Adipose tissue (tissue), 3 donors: ENCODE results near the gene CCDC73. TPM values are rescaled to one million over a fixed set of nuclear protein-coding genes. Genes with fewer than 3 reads are reported as not detected.
"Not testable (repeated sequence)": the region's sequence is repeated elsewhere in the genome, so short reads cannot be mapped to it uniquely, and the experiment has no call there.

Experiments
- H3K27ac ChIP-seq: one replicate; pipeline ENCODE4 v1.5.1; 2013; ENCODE audit warnings: low read depth, low read length
- WGBS, 3 donors: extraction: QIAGEN DNeasy Blood & Tissue Kit; methylation state at CpG; one replicate each; pipeline ENCODE4 v1.1.7; 2013; 5-methylcytosine and 5-hydroxymethylcytosine counted together
- polyA plus RNA-seq, 3 donors: library from polyadenylated mRNA; stranded (reverse); fragments of 200-250 nt; gene quantifications; one replicate each; pipeline ENCODE4 v1.2.3, GENCODE V29; 2013
- donor health status: healthy with polysubstance abuse.
- donor health status: Bipolar disorder and iron deficiency.
- donor health status: healthy.

CCDC73 gene
- polyA plus RNA-seq, 3 donors, result 0.11 TPM; not detected in 2

DNA sequence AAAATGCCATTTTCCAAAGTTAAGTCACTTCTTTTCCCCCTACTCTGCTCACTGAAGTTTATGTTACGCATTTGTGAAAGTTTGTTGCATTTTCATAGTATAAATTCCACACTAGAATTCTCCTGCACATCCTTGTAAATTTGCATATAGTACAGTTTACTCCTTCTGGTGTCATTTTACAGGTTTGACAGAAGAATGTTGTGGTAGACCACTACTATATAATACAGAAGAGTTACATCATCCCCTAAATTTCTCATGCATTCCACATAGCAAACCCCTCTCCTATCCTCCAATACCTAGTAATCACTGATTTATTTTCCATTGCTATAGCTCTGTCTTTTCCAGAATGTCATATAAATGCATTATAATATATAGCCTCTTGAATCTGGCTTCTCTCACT, 64.5 kb downstream of the CCDC73 start:
- WGBS, 3 donors, result 83 to 100% (median 92%) methylated on average over 1 of the region's 1 CpG
- no peak overlapping the region for H3K27ac ChIP-seq

GRCh38 chr11:32723332-32723731, 71.1 kb downstream of the CCDC73 start:
- 53 to 67% (median 57%) methylated on average over 3 of the region's 3 CpGs for WGBS, 3 donors
- H3K27ac ChIP-seq, result no peak overlapping the region

DNA sequence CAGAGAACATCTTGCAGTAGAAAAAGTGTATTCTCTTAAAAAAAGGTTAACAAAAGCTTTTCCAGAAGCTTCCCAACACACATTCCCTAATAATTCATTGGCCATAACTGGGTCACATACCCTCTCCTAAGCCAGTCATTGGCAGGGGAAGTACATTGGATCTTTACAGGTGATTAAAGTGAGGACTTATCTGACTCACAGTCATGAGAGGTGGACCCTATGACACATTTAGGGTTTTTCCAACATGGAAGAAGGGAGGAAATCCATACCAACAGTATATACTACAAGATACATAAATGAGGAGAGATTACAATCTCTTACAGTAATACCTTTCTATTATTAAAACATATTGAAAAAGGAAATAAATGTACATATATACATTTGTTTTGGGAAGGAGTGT, 72.2 kb downstream of the CCDC73 start:
- no peak overlapping the region for H3K27ac ChIP-seq

DNA sequence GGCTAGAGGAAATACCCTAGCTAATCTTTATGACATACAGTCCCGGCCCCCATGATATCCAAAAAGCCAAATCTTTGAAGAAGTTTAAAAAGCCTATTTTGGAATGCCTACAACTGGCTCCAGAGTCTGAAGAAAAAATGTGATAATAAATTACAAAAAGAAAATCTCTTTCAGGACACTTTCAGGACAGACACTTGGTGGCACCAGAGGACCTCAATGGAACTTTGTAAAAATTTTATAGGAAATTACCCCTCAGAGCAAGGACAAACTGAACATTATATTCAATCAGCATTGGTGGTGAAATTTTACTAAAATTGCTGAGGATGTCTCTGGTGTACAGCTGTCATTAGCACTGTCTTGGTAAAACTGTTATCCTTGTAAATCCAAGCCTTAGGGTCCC, 81.0 kb downstream of the CCDC73 start:
- H3K27ac ChIP-seq, result no peak overlapping the region
- whole genome bisulfite sequencing, 3 donors, result 6 to 33% (median 28%) methylated on average over 1 of the region's 1 CpG

DNA sequence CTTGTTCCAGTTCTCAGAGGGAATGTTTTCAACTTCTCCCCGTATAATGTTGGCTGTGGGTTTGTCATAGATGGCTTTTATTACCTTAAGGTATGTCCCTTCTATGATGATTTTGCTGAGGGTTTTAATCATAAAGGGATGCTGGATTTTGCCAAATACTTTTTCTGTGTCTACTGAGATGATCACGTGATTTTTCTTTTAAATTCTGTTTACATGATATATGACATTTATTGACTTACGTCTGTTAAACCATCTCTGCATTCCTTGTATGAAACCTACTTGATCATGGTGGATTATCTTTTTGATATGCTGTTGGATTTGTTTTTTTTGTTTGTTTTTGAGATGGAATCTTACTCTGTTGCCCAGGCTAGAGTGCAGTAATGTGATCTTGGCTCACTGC, 85.5 kb downstream of the CCDC73 start:
- 71 to 92% (median 79%) methylated on average over 3 of the region's 3 CpGs for WGBS, 3 donors
- not testable (repeated sequence) for H3K27ac ChIP-seq

DNA sequence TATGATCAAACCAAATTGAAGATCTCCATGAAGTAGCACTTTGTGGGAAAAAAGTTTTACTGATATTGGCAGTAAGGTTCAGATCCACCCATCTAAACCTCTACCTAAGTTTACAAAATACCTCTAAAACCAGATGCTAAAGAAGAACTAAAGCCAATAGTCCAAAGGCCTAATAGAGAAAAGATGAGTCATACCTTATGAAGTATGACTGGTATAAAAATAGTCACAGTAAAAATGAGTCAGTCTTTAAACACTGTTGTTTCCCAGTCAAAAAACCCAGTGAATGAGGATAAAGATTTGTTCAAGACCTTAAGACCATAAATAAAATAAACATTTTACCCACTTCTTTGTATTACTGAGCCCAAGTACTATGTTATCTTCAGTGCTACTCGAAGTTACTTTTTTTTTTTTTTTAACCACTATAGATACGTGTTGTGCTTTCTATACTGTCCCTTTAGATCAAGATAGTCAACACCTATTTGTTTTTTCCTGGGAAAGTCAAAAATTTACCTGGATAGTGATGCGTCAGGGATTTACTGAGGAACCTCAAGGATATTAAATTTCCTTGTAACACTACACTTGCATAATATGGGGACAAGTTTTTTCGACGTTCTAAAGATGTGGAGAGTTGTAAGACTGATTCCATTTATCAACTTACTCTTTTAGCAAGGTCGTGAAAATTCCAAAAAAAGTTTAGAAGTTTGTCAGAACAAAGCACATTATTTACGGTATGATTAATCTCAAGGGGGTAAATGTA, 87.3 kb downstream of the CCDC73 start:
- 56 to 73% (median 70%) methylated on average over 7 of the region's 7 CpGs for WGBS, 3 donors
- no peak overlapping the region for H3K27ac ChIP-seq

DNA sequence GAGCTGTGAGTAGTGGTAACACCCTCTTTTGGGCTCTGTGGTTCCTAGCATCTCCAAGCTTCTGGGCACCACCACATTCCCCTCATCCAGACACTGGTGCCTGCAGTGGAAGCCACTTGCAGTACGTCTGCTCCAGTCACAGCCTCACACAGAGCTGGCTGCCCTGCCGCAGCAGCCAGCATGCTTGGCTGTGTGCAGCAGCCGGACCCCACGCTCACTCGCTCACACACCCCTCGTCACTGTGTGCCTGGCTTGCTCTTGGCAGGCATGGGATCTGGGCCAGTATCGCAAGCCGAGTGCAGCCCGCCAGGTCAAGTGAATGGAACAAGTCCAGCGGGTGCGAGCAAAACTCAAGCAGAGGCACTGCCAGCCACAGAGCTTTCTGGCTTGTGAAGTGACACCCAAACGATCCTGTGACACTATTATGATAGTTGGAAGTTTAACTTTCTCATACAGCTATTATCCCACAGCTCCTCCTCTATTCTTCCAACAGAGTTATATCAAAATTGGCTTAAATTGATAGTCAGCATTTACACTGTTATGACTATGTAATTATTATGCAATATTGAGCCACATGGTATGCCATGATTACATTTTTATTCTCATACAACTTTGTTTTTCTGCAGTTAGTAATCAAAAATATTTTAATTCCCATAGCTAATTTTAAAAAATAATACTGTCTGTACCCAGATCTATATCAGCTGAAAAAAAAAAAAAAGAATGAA, 89.0 kb downstream of the CCDC73 start:
- 86 to 95% (median 91%) methylated on average over 12 of the region's 12 CpGs for WGBS, 3 donors
- no peak overlapping the region for H3K27ac ChIP-seq

- no peak overlapping the region for H3K27ac ChIP-seq
- 85 to 97% (median 90%) methylated on average over 5 of the region's 5 CpGs for WGBS, 3 donors
Observed at GRCh38 chr11:32704775-32705174, 89.7 kb downstream of the CCDC73 start.

DNA sequence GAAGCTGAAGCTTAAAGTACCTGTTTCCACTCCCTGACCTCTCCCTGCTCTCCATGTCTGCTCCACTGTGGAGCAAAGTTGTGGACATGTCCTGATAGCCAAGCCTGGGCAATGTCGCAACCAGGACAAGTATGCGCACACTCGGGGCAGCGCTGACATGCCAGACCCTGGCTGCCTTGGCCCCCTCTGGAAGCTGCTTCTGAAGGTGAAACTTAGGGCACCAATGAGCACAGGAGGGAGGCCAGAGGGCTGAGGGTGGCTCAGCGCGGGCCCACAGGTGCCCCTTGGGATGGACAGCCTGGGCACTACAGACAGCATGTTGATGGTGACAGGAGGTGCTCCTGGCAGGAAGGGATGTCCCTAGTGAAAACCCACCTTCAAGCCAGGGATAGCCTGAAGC, 90.2 kb downstream of the CCDC73 start:
- no peak overlapping the region for H3K27ac ChIP-seq
- 95 to 98% (median 97%) methylated on average over 6 of the region's 6 CpGs for WGBS, 3 donors

DNA sequence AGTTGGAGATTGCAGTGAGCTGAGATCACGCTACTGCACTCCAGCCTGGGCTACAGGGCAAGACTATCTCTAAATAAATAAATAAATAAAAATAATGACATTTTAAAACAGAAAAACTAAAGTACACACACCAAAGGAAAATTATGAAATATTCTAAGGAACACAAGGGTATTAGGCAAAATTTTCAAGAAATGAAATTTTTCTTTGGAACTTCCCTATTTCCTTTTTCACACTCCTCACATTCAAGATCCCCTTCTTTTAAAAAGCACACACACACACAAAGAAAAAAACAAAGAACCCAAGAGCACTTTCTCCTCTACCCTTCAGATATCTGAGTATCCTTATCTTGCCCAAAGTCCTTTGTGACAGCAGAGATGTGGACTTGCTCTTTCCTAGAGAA, 92.8 kb downstream of the CCDC73 start:
- no peak overlapping the region for H3K27ac ChIP-seq
- WGBS, 3 donors, result 88 to 95% (median 89%) methylated on average over 1 of the region's 1 CpG

- H3K27ac ChIP-seq, result no peak overlapping the region
- WGBS, 3 donors, result 29 to 88% (median 87%) methylated on average over 2 of the region's 2 CpGs
Observed at GRCh38 chr11:32698579-32698978, 95.9 kb downstream of the CCDC73 start.

- no peak overlapping the region for H3K27ac ChIP-seq
- WGBS, 3 donors, result 61 to 70% (median 62%) methylated on average over 1 of the region's 1 CpG
Observed at GRCh38 chr11:32671051-32671450, 123.4 kb downstream of the CCDC73 start.

GRCh38 chr11:32659672-32660071, 134.8 kb downstream of the CCDC73 start:
- 68 to 91% (median 78%) methylated on average over 2 of the region's 2 CpGs for WGBS, 3 donors
- no peak overlapping the region for H3K27ac ChIP-seq

DNA sequence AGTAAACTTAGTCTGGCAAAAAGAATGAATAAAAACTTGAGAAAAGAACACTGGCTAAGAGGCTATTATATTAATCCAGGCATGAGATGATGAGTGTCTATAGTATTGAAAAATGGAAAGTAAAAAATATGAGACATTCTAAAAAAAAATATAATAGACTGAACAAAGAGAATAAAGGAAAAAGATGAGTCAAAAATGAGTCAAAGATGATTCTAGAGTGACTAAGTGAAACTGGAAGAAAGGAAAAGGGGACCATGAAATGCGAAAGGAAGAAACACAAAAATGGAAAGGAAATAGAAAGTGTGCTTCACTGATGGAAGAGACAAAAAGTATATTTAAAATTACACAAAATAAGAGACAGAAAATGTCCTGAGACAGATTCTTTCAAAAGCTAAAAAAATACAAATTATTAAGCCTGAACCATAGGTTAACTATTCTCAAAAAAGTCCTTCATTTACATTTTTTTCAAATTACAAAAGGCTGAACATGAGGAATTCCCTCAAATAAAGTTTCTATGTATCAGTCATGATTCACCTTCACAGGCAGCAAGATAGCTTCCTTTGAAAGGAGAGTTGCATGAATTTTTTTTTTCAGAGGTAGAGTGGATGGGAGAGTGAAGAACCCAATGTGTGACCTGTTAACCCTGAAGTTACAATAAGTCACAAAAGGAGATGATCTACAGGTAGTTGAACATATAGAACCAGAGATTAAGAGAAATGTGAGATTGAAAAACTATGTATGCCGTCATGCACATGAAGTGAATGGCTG, 135.6 kb downstream of the CCDC73 start:
- no peak overlapping the region for H3K27ac ChIP-seq
- 62 to 83% (median 67%) methylated on average over 2 of the region's 2 CpGs for WGBS, 3 donors

- 39 to 52% (median 44%) methylated on average over 1 of the region's 1 CpG for WGBS, 3 donors
- no peak overlapping the region for H3K27ac ChIP-seq
Observed at GRCh38 chr11:32643526-32643925, 150.9 kb downstream of the CCDC73 start.

- no peak overlapping the region for H3K27ac ChIP-seq
Observed at GRCh38 chr11:32641361-32641760, 153.1 kb downstream of the CCDC73 start.

DNA sequence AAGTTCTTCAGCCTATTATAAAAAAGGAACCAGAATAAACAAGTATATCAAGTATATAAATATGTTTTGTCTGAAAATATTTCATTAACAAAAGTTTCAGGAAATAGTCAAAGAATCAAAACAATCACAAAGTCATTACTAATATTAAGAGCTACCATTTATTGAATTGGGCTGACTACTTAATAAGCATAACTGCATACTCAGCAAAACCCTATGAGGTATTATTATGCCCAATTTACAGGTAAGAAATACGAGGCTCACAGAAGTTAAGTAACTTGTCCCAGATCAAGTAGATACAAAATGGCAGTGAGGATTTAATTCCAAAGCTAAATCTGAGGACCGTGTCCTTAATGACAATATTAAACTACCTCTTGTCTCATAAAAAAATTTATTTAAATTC, 158.6 kb downstream of the CCDC73 start:
- WGBS, 3 donors, result 77 to 90% (median 86%) methylated on average over 2 of the region's 2 CpGs
- H3K27ac ChIP-seq, result no peak overlapping the region

- no peak overlapping the region for H3K27ac ChIP-seq
Observed at GRCh38 chr11:32630844-32631243, 163.6 kb downstream of the CCDC73 start.

GRCh38 chr11:32616903-32617302, 177.6 kb downstream of the CCDC73 start:
- WGBS, 3 donors, result 68 to 82% (median 77%) methylated on average over 4 of the region's 4 CpGs
- no peak overlapping the region for H3K27ac ChIP-seq

GRCh38 chr11:32615422-32615821, 179.0 kb downstream of the CCDC73 start:
- H3K27ac ChIP-seq, result no peak overlapping the region
